HCT116 (cell line): Measurements from ENCODE around the gene ATOX1. TPM values are rescaled to one million over a fixed set of nuclear protein-coding genes. Genes with fewer than 3 reads are reported as not detected.

Experiments used
- ATAC-seq: fragments of 200-7000 bp; cut with Tn5 transposase; 2 replicates; pipeline ENCODE4 v1.9.1; 2020; ENCODE audit warnings: mild to moderate bottlenecking, moderate library complexity
- BruUV-seq: library from RNA; stranded (reverse); fragments of 400-500 nt; replicated peaks from 2 replicates; lab custom pipeline; 2021; lab: Mats Ljungman, UMichigan
- CTCF ChIA-PET: fragments of 300-600 bp; sonication (Branson Sonifier 250); formaldehyde crosslinking; loops from one replicate; lab custom pipeline; 2021; ENCODE audit warnings: antibody characterized with exemption; lab: Charles Lee
- POLR2A ChIA-PET: fragments of 300-600, 350-600 bp; sonication (Branson Sonifier 250); formaldehyde crosslinking; loops from one replicate; lab custom pipeline; 2021; ENCODE audit warnings: antibody characterized with exemption; lab: Charles Lee
- RAD21 ChIA-PET, 2 experiments: fragments of 300-600 bp; sonication (Branson Sonifier 250); formaldehyde crosslinking; loops; one replicate each; lab custom pipeline; 2023; ENCODE audit warnings: low total read pairs in 2 of 2; ENCODE audit not compliant: uncharacterized antibody in 2 of 2, unreplicated experiment in 2 of 2, low non-redundant PET in 1 of 2; lab: Charles Lee
- DNase-seq: peaks from one replicate; pipeline ENCODE4 v3.0.0-alpha.2; 2010; ENCODE audit warnings: low read depth, low spot score
- H2AFZ ChIP-seq: fragments of 200-600 bp; shearing (Covaris generic), sonication (generic); 2 replicates; pipeline ENCODE4 v1.6.1; 2017; ENCODE audit warnings: low read depth, mixed run types, mixed read lengths, antibody characterized with exemption, low read length; ENCODE audit not compliant: poor library complexity, severe bottlenecking
- H3K27ac ChIP-seq: 2 replicates; pipeline ENCODE4 v1.5.1; 2012; ENCODE audit warnings: low read depth, low read length
- H3K27me3 ChIP-seq: fragments of 200-600 bp; sonication (generic); 2 replicates; pipeline ENCODE4 v1.6.1; 2016; ENCODE audit warnings: mixed run types, low read length, mixed read lengths; ENCODE audit not compliant: insufficient read depth
- H3K36me3 ChIP-seq, 2 experiments: fragments of 200-500 bp in 1 of 2; fragments of 200-600 bp in 1 of 2; sonication (Bioruptor generic) in 1 of 2; sonication (generic) in 1 of 2; 2 replicates each; pipeline versions ENCODE4 v1.5.1 to v1.6.1; 2014 to 2016; ENCODE audit warnings: low read length in 2 of 2, inconsistent platforms in 1 of 2, mixed read lengths in 1 of 2, mixed run types in 1 of 2; ENCODE audit not compliant: insufficient read depth in 2 of 2, control insufficient read depth in 1 of 2
- H3K4me1 ChIP-seq, 2 experiments: fragments of 200-600 bp in 1 of 2; sonication (generic) in 1 of 2; 2 replicates each; pipeline versions ENCODE4 v1.5.1 to v1.6.1; 2012 to 2017; ENCODE audit warnings: low read length in 2 of 2, inconsistent platforms in 1 of 2, mild to moderate bottlenecking in 1 of 2, mixed read lengths in 1 of 2, mixed run types in 1 of 2, moderate library complexity in 1 of 2; ENCODE audit not compliant: insufficient read depth in 2 of 2, control insufficient read depth in 1 of 2
- H3K4me2 ChIP-seq: fragments of 200-600 bp; sonication (generic); 2 replicates; pipeline ENCODE4 v1.6.1; 2017; ENCODE audit warnings: mixed run types, low read length, mixed read lengths
- H3K4me3 ChIP-seq, 2 experiments: fragments of 200-600 bp in 1 of 2; sonication (generic) in 1 of 2; replicated peaks in 1 of 2; 2 replicates each; pipeline ENCODE4 v1.5.1; 2011 to 2016; ENCODE audit warnings: low read length in 2 of 2, control low read depth in 1 of 2, low read depth in 1 of 2, mild to moderate bottlenecking in 1 of 2, mixed read lengths in 1 of 2, mixed run types in 1 of 2
- H3K79me2 ChIP-seq: fragments of 200-600 bp; sonication (generic); 2 replicates; pipeline ENCODE4 v1.6.1; 2017; ENCODE audit warnings: mild to moderate bottlenecking, mixed run types, low read length, moderate library complexity, mixed read lengths; ENCODE audit not compliant: insufficient read depth
- H3K9ac ChIP-seq: fragments of 200-600 bp; sonication (generic); 2 replicates; pipeline ENCODE4 v1.6.1; 2016; ENCODE audit warnings: low read length, mixed read lengths
- H3K9me2 ChIP-seq: fragments of 200-600 bp; sonication (generic), shearing (Covaris generic); 2 replicates; pipeline ENCODE4 v1.6.1; 2017; ENCODE audit warnings: mixed run types, mild to moderate bottlenecking, moderate library complexity; ENCODE audit not compliant: insufficient read depth
- H3K9me3 ChIP-seq, 2 experiments: fragments of 200-500 bp in 1 of 2; fragments of 200-600 bp in 1 of 2; sonication (Bioruptor generic) in 1 of 2; sonication (generic) in 1 of 2; 2 replicates each; pipeline ENCODE4 v1.6.1; 2014 to 2017; ENCODE audit warnings: low read length in 2 of 2, mixed read lengths in 2 of 2, inconsistent platforms in 1 of 2, low read depth in 1 of 2, mild to moderate bottlenecking in 1 of 2, mixed run types in 1 of 2, moderate library complexity in 1 of 2; ENCODE audit not compliant: control insufficient read depth in 1 of 2, insufficient read depth in 1 of 2
- H4K20me1 ChIP-seq: fragments of 200-600 bp; sonication (generic), shearing (Covaris generic); 2 replicates; pipeline ENCODE4 v1.6.1; 2017; ENCODE audit warnings: mixed run types, mild to moderate bottlenecking, moderate library complexity; ENCODE audit not compliant: insufficient read depth
- CBX3 ChIP-seq: IDR thresholded peaks from 2 replicates; pipeline ENCODE4 v1.6.1; 2012; ENCODE audit warnings: low read depth
- EZH2 ChIP-seq: fragments of 200-600 bp; sonication (generic); IDR thresholded peaks from 2 replicates; pipeline ENCODE4 v1.6.1; 2017; ENCODE audit warnings: antibody characterized with exemption, mixed run types
- FOSL1 ChIP-seq: IDR thresholded peaks from 2 replicates; pipeline ENCODE4 v1.6.1; 2012; ENCODE audit warnings: low read depth
- SIN3A ChIP-seq: IDR thresholded peaks from 2 replicates; pipeline ENCODE4 v1.6.1; 2012; ENCODE audit warnings: low read depth
- SRF ChIP-seq: IDR thresholded peaks from 2 replicates; pipeline ENCODE4 v1.6.1; 2012; ENCODE audit warnings: low read depth
- TCF7L2 ChIP-seq: IDR thresholded peaks from 2 replicates; pipeline ENCODE4 v1.7.0; 2011; ENCODE audit warnings: borderline replicate concordance, inconsistent platforms; ENCODE audit not compliant: insufficient read depth, insufficient read length; ENCODE audit errors: extremely low read depth
- ZFX ChIP-seq: fragments of 450-650 bp; IDR thresholded peaks from 2 replicates; pipeline ENCODE4 v1.6.1; 2017
- ZNF274 ChIP-seq: fragments of 200-500 bp; sonication (Bioruptor generic); IDR thresholded peaks from 2 replicates; pipeline ENCODE4 v1.6.1; 2014; ENCODE audit warnings: mild to moderate bottlenecking, low read depth, low read length, inconsistent platforms
- intact Hi-C: fragments of 100-400 bp; cut with micrococcal nuclease; formaldehyde crosslinking; loops from 2 replicates; pipeline ENCODE4 v1.10.0; 2022
- total RNA-seq: library from RNA; stranded (reverse); gene quantifications from one replicate; pipeline ENCODE4 v1.2.1, GENCODE V29; 2021; ENCODE audit not compliant: unreplicated experiment
- TF ChIP-seq, protein P1 (sequence below): IDR thresholded peaks from 2 replicates; pipeline ENCODE4 v1.6.1; 2012
- TF ChIP-seq, protein P2 (sequence below): IDR thresholded peaks from 2 replicates; pipeline ENCODE4 v1.6.1; 2012; ENCODE audit warnings: low read depth

ATOX1 gene
- total RNA-seq, 1 experiment from 2014 or later, result 66.2 TPM

DNA sequence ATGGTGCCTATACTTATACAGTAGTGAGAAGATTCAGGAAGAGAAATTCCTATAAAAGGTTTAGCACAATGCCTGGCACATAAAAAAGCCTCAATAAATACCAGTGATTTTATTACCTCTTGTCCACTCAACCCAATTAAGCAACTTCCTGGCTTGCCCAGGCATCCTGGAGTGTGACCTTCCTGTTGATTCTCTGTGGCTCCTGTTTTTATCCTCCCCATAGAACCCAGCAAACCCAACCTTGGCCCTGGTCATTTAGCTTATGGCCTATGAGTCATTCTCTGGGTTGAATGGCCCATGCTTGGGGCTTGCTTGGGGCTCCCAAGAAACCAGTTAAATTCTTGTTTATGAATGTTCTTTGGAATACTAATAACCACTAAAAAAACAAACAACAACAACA lies 50.3 kb downstream of the ATOX1 start (continued):
- no peak for TF ChIP-seq CBX3

DNA sequence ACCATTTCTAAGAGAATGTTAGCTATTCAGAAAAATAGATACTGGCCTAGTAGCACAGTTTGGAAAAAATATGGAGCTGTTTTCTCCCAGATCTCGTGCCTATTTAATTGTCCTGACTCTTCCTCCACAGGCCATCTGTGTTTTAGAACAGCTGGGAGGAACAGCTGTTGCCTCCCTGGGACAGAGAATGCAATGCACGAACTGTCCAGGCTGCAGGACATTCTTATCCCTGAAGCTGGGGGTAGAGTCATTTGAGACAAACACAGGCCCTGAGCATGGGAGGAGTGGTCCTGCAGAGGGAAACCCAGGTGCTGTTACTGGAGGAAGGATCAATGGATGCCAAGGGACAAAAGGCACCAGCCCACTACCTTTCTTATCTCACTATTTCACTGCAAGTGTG lies 50.9 kb downstream of the ATOX1 start:
- ATAC-seq (peak; percentile 35; the same call in 1 of the 2 replicates), DNase-seq (no peak)
- RAD21 ChIA-PET, result no interaction called here
- Histone ChIP-seq H2AFZ (no peak overlapping the region), H3K27me3 (no peaks in the 10 kb centered on the region), H3K9me2 (no peaks in the 10 kb centered on the region), H4K20me1 (no peaks in the 10 kb centered on the region), H3K27ac (peak overlapping the region; percentile 61), H3K79me2 (no peaks in the 10 kb centered on the region), H3K9ac (no peak overlapping the region), H3K4me3 (no peak overlapping the region), H3K4me1 (peaks cover 23 to 25% of the 10 kb centered on the region in 2 experiments), H3K4me2 (peak overlapping the region; percentile 34), H3K36me3 (no peaks in the 10 kb centered on the region), H3K9me3 (no peaks in the 10 kb centered on the region)
- TF ChIP-seq, protein P1, sequence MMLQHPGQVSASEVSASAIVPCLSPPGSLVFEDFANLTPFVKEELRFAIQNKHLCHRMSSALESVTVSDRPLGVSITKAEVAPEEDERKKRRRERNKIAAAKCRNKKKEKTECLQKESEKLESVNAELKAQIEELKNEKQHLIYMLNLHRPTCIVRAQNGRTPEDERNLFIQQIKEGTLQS, result no peak
- TF ChIP-seq FOSL1 (no peak), SIN3A (no peak), ZNF274 (no peak), EZH2 (no peak), SRF (no peak), CBX3 (no peak), TCF7L2 (no peak), ZFX (no peak)
- TF ChIP-seq, protein P2, sequence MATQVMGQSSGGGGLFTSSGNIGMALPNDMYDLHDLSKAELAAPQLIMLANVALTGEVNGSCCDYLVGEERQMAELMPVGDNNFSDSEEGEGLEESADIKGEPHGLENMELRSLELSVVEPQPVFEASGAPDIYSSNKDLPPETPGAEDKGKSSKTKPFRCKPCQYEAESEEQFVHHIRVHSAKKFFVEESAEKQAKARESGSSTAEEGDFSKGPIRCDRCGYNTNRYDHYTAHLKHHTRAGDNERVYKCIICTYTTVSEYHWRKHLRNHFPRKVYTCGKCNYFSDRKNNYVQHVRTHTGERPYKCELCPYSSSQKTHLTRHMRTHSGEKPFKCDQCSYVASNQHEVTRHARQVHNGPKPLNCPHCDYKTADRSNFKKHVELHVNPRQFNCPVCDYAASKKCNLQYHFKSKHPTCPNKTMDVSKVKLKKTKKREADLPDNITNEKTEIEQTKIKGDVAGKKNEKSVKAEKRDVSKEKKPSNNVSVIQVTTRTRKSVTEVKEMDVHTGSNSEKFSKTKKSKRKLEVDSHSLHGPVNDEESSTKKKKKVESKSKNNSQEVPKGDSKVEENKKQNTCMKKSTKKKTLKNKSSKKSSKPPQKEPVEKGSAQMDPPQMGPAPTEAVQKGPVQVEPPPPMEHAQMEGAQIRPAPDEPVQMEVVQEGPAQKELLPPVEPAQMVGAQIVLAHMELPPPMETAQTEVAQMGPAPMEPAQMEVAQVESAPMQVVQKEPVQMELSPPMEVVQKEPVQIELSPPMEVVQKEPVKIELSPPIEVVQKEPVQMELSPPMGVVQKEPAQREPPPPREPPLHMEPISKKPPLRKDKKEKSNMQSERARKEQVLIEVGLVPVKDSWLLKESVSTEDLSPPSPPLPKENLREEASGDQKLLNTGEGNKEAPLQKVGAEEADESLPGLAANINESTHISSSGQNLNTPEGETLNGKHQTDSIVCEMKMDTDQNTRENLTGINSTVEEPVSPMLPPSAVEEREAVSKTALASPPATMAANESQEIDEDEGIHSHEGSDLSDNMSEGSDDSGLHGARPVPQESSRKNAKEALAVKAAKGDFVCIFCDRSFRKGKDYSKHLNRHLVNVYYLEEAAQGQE, result no peak
- BruUV-seq, result no TSS peak
- intact Hi-C loops, result no loop called here
- CTCF ChIA-PET, result interaction anchor here (1.8 kb wide), 1 partner anchor 33 kb away, joined by 5 read pairs; no protein-coding TSS in a partner anchor
- POLR2A ChIA-PET, result interaction anchor here (1.6 kb wide), 1 partner anchor 32 kb away, joined by 3 read pairs; no protein-coding TSS in a partner anchor
